MCF 10A (cell line): Measurements from ENCODE around the gene GTF3C5. TPM values are rescaled to one million over a fixed set of nuclear protein-coding genes. Genes with fewer than 3 reads are reported as not detected.

Source experiments
- BruUV-seq: library from RNA; stranded (reverse); fragments of 400-500 nt; replicated peaks from 2 replicates; lab custom pipeline; 2021; lab: Mats Ljungman, UMichigan
- CTCF ChIA-PET: fragments of 300-600 bp; sonication (Branson Sonifier 250); formaldehyde crosslinking; extraction: SDS; loops from one replicate; lab custom pipeline; 2021; ENCODE audit warnings: antibody characterized with exemption, inconsistent platforms; lab: Yijun Ruan, JAX
- POLR2A ChIA-PET: fragments of 300-600, 350-650 bp; sonication (Branson Sonifier 250); formaldehyde crosslinking; extraction: SDS; loops from one replicate; lab custom pipeline; 2020; ENCODE audit warnings: antibody characterized with exemption, inconsistent platforms; lab: Yijun Ruan, JAX
- DNase-seq: peaks from one replicate; pipeline ENCODE4 v3.0.0-alpha.2; 2018; ENCODE audit not compliant: unreplicated experiment
- H3K27ac Mint-ChIP-seq: one replicate; pipeline ENCODE4 v1.8.0; 2022; ENCODE audit warnings: mild to moderate bottlenecking, low read depth, mixed read lengths; ENCODE audit not compliant: unreplicated experiment
- H3K27me3 Mint-ChIP-seq: one replicate; pipeline ENCODE4 v1.8.0; 2022; ENCODE audit warnings: mixed read lengths; ENCODE audit not compliant: insufficient read depth, unreplicated experiment
- H3K36me3 Mint-ChIP-seq: one replicate; pipeline ENCODE4 v1.8.0; 2022; ENCODE audit warnings: mild to moderate bottlenecking, moderate library complexity, mixed read lengths; ENCODE audit not compliant: insufficient read depth, unreplicated experiment
- H3K4me1 Mint-ChIP-seq: one replicate; pipeline ENCODE4 v1.8.0; 2022; ENCODE audit warnings: mixed read lengths; ENCODE audit not compliant: insufficient read depth, unreplicated experiment
- H3K4me3 Mint-ChIP-seq: one replicate; pipeline ENCODE4 v1.8.0; 2022; ENCODE audit warnings: mild to moderate bottlenecking, moderate library complexity, mixed read lengths; ENCODE audit not compliant: unreplicated experiment
- H3K9me3 Mint-ChIP-seq: one replicate; pipeline ENCODE4 v1.8.0; 2022; ENCODE audit warnings: mixed read lengths; ENCODE audit not compliant: unreplicated experiment
- intact Hi-C: fragments of 100-400 bp; cut with micrococcal nuclease; formaldehyde crosslinking; loops from 2 replicates; pipeline ENCODE4 v1.14.1; 2022
- total RNA-seq: library from RNA; stranded (reverse); gene quantifications from 2 replicates; pipeline ENCODE4 v1.2.3, GENCODE V29; 2022
- TF ChIP-seq, protein P1 (sequence below): fragments of 200-600 bp; IDR thresholded peaks from one replicate; pipeline ENCODE4 v1.8.0; 2022; ENCODE audit warnings: antibody characterized with exemption, mild to moderate bottlenecking; ENCODE audit not compliant: unreplicated experiment

Gene GTF3C5
- total RNA-seq, 1 experiment from 2014 or later, result 55.4 TPM

DNA sequence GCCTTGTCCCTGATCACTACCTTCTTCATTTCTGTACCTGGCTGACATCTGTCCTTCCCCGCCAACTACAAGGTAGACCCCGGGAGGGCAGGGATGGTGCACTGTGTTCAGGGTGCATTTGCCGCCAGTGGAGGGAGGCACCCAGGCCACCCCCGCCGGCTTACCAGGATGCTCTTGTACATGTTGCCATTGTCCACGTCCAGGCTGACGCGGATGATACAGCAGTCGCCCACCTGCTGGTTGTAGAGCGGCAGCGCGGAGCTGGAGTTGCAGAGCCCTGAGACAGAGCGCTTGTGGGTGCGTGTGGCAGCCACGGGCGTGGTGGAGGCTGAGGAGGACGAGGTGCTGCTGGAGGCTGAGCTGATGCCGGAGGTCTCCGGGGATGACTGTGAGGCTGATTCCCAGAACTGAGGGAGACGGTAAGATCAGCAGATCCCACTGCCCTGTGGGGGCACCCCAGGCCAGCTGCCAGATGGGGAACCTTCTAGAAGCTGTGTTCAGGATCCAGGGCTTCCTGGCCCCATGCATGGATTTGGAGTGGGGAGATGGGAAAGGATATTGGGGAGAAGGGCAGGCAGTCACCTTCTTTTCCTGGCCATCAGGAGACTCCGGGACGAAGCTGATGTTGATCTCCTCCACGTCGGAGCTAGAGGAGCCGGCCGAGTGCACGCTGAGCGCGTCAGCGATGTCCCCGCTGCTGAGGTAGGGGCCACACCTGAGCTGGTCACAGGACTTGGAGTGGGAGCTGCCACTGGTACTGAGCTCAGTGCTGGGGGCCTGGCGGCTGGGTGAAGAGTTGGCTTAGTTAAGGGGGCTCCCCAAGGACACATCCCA, 70.8 kb downstream of the GTF3C5 start:
- ChIA-PET CTCF (interaction anchor here (0.7 to 10.7 kb wide), 11 partner anchors 9 to 336 kb away, joined by 3 to 183 read pairs (median 4); no protein-coding TSS in a partner anchor), POLR2A (interaction anchor here (0.7 kb wide), 1 partner anchor 27 kb away, joined by 3 read pairs; no protein-coding TSS in a partner anchor)
- Mint-ChIP-seq H3K4me1 (no peaks in the 10 kb centered on the region), H3K4me3 (no peak overlapping the region), H3K9me3 (peaks cover under 1% of the 10 kb centered on the region), H3K27ac (no peak overlapping the region), H3K36me3 (peaks cover 46% of the 10 kb centered on the region), H3K27me3 (no peaks in the 10 kb centered on the region)
- intact Hi-C loops, result no loop called here
- no TSS peak for BruUV-seq
- TF ChIP-seq, protein P1, sequence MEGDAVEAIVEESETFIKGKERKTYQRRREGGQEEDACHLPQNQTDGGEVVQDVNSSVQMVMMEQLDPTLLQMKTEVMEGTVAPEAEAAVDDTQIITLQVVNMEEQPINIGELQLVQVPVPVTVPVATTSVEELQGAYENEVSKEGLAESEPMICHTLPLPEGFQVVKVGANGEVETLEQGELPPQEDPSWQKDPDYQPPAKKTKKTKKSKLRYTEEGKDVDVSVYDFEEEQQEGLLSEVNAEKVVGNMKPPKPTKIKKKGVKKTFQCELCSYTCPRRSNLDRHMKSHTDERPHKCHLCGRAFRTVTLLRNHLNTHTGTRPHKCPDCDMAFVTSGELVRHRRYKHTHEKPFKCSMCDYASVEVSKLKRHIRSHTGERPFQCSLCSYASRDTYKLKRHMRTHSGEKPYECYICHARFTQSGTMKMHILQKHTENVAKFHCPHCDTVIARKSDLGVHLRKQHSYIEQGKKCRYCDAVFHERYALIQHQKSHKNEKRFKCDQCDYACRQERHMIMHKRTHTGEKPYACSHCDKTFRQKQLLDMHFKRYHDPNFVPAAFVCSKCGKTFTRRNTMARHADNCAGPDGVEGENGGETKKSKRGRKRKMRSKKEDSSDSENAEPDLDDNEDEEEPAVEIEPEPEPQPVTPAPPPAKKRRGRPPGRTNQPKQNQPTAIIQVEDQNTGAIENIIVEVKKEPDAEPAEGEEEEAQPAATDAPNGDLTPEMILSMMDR, result no peak
- no peak for DNase-seq

DNA sequence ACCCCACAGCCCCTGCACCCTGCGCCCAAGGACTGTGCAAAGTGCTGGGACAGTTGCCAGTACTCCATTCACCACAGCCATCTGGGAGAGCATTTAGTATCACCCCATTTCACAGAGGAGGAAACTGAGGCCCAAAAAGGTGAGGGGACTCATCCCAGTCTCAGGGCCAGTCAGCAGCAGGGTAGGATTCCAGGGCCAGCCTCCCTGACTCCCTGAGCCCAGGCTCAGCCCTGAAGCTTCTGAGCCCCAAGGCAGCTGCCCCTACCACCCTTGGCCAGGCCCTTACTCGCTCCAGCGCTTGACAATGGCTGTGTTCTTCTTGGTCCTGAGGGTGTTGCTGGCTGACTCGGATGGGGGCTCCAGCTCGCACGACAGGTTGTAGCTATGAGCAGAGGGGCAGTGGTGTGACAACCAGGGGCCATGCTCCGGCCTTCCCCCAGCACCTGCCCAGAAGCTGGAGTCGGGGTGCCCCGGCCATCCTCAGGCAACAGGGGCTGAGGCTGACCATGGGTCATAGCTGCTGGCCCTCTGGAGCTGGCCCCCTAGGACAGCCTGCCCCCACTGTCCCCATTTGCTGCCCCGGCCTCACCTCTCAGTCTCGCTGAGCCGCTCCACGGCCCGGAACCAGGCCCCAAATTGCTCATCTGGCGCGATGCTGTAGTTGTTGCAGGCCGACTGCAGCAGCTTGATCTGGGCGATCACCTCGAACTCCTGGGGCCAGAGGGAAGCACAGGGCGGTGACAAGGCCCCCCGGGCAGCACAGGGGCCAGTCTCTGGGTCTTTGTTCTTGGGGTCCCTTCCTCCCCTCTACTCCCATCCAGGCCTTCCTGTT, 71.6 kb downstream of the GTF3C5 start:
- Mint-ChIP-seq H3K4me1 (no peaks in the 10 kb centered on the region), H3K9me3 (no peaks in the 10 kb centered on the region), H3K27ac (peak overlapping the region; percentile 75), H3K36me3 (peaks cover 49% of the 10 kb centered on the region), H3K27me3 (no peaks in the 10 kb centered on the region), H3K4me3 (no peak overlapping the region)
- no peak for DNase-seq
- TF ChIP-seq, protein P1, result no peak
- ChIA-PET CTCF (interaction anchor here (0.6 to 10.7 kb wide), 19 partner anchors 8 to 335 kb away, joined by 3 to 183 read pairs (median 5); no protein-coding TSS in a partner anchor), POLR2A (interaction anchor here (0.7 to 1.3 kb wide), 2 partner anchors 28 to 42 kb away, joined by 3 read pairs; no protein-coding TSS in a partner anchor)
- BruUV-seq, result no TSS peak
- intact Hi-C loops, result loop anchor here (1.0 kb wide), 2 partner anchors 31 to 45 kb away; no protein-coding TSS in a partner anchor

DNA sequence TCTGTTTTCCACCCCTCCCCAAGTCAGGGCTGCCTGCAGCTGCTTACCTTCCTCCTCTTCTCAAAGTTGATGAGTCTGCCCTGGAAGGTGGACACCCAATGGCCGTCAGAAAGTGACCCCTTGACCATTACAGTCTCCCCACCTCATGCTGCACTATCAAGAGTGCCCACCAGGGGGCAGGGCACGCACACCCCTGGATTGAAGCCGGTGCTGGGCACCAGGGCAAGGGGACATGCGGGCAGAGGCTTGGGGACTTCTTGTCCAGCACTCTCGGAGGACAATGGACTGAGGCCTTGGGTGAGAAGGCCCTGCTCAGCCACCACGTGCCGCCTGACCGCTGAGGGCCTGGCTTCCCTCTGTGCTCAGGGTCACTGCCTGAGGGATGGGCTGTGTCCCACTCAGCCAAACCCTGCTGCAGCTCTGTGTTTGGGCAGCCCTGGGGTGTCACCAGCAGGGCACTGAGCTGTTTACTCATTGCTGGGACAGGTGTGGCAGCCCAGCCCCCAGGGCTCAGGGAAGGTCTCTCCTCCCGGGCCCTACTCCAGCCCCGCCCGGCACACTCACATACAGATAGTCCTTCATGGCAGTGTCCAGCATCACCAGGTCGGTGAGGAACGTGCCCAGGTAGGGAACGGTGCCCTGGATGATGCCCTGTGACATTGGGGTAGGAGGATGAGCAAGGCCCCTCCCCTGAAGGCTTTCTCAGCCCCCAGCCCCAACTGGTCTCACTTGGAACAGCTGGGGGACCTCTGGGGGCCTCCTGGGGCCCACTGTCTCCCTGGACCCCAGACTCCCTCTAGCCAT, 72.6 kb downstream of the GTF3C5 start:
- DNase-seq, result peak; percentile 58
- CTCF ChIA-PET, result interaction anchor here (0.6 to 10.7 kb wide), 15 partner anchors 8 to 44 kb away, joined by 3 to 183 read pairs (median 7); no protein-coding TSS in a partner anchor
- TF ChIP-seq, protein P1, result peak; percentile 95
- POLR2A ChIA-PET, result interaction anchor here (0.8 to 1.3 kb wide), 2 partner anchors 41 to 73 kb away, joined by 3 read pairs; partner anchors contain the start of gene GTF3C5
- Mint-ChIP-seq H3K36me3 (peaks cover 43% of the 10 kb centered on the region), H3K4me3 (no peak overlapping the region), H3K9me3 (no peaks in the 10 kb centered on the region), H3K27me3 (no peaks in the 10 kb centered on the region), H3K4me1 (no peaks in the 10 kb centered on the region), H3K27ac (peak overlapping the region; percentile 75)
- no TSS peak for BruUV-seq
- intact Hi-C loops, result loop anchor here (1.0 kb wide), 2 partner anchors 30 to 44 kb away; no protein-coding TSS in a partner anchor
